D721Med (cell line): Measurements from ENCODE around the gene TUBB2B.
A peak's percentile ranks its signal among the peaks of the same experiment; 100 is the strongest.
"Not testable (repeated sequence)": the region's sequence is repeated elsewhere in the genome, so short reads cannot be mapped to it uniquely, and the experiment has no call there.

ENCODE experiments used
- DNase-seq: peaks from one replicate; pipeline ENCODE4 v3.0.0; 2011; ENCODE audit warnings: low spot score; ENCODE audit not compliant: insufficient read length
- FAIRE-seq: peaks from 2 replicates; lab custom pipeline; 2011; peaks lifted over from hg19 to GRCh38; lab: Jason Lieb, UNC
- TF ChIP-seq, protein P1 (sequence below): IDR thresholded peaks from 2 replicates; pipeline ENCODE4 v1.5.1; 2012; ENCODE audit warnings: mild to moderate bottlenecking, control low read depth; ENCODE audit not compliant: insufficient read depth; ENCODE audit errors: missing control alignments

Gene TUBB2B

GRCh38 chr6:3200682-3201081 lies 26.8 kb downstream of the TUBB2B start:
- FAIRE-seq, result no peak
- no peak for DNase-seq

GRCh38 chr6:3199382-3199781 lies 28.1 kb downstream of the TUBB2B start:
- no peak for DNase-seq
- no peak for FAIRE-seq
- TF ChIP-seq, protein P1, sequence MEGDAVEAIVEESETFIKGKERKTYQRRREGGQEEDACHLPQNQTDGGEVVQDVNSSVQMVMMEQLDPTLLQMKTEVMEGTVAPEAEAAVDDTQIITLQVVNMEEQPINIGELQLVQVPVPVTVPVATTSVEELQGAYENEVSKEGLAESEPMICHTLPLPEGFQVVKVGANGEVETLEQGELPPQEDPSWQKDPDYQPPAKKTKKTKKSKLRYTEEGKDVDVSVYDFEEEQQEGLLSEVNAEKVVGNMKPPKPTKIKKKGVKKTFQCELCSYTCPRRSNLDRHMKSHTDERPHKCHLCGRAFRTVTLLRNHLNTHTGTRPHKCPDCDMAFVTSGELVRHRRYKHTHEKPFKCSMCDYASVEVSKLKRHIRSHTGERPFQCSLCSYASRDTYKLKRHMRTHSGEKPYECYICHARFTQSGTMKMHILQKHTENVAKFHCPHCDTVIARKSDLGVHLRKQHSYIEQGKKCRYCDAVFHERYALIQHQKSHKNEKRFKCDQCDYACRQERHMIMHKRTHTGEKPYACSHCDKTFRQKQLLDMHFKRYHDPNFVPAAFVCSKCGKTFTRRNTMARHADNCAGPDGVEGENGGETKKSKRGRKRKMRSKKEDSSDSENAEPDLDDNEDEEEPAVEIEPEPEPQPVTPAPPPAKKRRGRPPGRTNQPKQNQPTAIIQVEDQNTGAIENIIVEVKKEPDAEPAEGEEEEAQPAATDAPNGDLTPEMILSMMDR, result no peak

More at GRCh38 chr6:3200682-3201081, 26.8 kb downstream of the TUBB2B start:
- TF ChIP-seq, protein P1, result no peak

- not testable (repeated sequence) for DNase-seq, FAIRE-seq
Measured at GRCh38 chr6:3197734-3198133, 29.7 kb downstream of the TUBB2B start.

DNA sequence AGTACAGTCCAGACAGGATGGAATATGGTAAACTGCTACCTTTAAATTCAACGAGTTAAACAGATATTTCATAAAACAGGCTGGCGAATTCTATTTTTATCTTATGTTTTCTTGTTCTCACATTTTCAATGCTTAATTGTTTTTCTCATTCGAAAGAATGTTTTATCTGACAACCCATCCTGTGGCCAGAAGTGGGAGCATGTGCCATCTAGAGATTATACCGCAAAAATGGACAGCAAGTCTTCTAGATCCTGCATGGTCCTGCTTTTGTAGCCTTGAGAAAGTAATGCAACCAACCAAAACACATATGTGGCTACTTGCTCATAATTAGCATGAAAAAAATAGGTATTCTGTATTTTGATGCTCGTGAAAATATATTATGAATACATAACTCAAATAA lies 30.7 kb downstream of the TUBB2B start:
- FAIRE-seq, result no peak
- DNase-seq, result no peak
- TF ChIP-seq, protein P1, result no peak

- no peak for DNase-seq
- no peak for FAIRE-seq
- TF ChIP-seq, protein P1, result peak; percentile 57
Measured at GRCh38 chr6:3195695-3196497, 31.6 kb downstream of the TUBB2B start.

GRCh38 chr6:3195420-3195694 lies 32.1 kb downstream of the TUBB2B start:
- TF ChIP-seq, protein P1, result no peak
- FAIRE-seq (no peak), DNase-seq (no peak)

DNA sequence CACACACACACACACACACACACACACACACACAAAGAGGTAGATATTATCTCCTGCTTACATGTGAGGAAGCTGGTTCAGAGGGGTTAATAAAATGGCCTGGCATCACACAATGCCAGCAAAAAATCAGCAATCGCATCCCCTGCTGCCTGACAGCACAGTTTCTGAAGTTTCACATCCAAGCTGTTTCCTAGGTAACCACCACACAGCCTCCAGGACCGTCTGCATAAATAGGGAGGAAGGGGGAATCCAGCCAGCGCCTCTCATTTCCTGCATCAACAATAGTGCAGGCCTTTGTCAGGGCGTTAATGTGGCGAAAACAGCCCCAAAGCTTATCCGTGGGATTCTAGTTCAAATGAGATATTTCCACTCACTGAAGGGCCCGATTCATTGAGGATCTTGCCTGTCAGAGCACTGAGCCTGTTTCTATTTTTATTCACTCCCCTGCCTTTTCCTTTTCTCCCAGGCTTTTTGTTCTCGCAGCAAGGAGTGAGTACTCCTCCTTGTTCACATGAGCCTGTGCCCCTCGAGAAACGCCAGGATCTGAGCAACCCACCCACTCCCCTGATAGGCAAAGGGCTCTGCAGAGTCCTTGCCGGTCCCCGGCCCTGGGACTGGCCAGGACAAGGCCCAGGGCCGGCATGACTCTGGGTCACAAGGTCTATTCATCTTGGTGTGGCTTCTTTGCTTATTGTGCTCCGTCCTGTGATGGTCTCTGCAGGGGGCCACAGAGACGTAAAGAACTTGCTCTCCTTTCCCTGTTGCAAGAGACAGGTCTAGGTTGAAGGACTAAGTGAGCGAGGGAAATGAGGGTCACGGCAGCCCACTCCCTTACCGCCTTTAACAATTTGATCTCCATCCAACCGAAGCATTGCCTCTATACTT lies 32.7 kb downstream of the TUBB2B start:
- FAIRE-seq, result no peak
- no peak for DNase-seq
- TF ChIP-seq, protein P1, result no peak
